GM19324 (cell line): ENCODE results near the gene CHD1L.
"Not testable (repeated sequence)": the region's sequence is repeated elsewhere in the genome, so short reads cannot be mapped to it uniquely, and the experiment has no call there.

ENCODE experiments used
- ATAC-seq: cut with Tn5 transposase; IDR thresholded peaks from one replicate; pipeline ENCODE4 v1.9.1; 2021; ENCODE audit warnings: mild to moderate bottlenecking, moderate library complexity; ENCODE audit not compliant: unreplicated experiment, low FRiP score

The CHD1L gene

DNA sequence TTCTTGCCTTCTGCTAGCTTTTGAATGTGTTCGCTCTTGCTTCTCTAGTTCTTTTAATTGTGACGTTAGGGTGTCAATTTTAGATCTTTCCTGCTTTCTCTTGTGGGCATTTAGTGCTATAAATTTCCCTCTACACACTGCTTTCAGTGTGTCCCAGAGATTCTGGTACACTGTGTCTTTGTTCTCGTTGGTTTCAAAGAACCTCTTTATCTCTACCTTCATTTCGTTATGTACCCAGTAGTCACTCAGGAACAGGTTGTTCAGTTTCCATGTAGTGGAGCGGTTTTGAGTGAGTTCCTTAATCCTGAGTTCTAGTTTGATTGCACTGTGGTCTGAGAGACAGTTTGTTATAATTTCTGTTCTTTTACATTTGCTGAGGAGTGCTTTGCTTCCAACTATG is 11.5 kb upstream of the CHD1L start:
- ATAC-seq: not testable (repeated sequence)

- ATAC-seq: not testable (repeated sequence)
Observed at GRCh38 chr1:147233903-147234302, 8.6 kb upstream of the CHD1L start.

DNA sequence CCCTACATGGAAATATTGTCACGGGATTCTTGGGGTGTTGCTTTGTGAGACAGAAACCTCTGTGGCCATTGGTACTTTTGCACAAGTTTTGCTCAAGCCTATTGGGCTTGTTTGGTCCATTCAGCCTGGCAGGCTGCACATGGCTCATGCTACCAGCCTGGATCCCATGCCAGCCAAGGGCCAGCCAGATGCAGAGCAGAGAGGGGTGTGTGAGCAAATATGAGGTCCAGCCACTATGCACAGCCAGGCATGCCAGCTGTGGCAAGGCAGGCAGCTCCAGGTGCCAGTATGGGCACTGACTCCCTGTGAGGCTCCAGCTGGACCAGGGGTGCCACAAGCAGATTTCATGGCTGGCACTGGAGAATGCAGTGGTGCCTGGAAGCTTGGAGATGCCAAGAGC is 6.7 kb upstream of the CHD1L start:
- ATAC-seq: no peak

DNA sequence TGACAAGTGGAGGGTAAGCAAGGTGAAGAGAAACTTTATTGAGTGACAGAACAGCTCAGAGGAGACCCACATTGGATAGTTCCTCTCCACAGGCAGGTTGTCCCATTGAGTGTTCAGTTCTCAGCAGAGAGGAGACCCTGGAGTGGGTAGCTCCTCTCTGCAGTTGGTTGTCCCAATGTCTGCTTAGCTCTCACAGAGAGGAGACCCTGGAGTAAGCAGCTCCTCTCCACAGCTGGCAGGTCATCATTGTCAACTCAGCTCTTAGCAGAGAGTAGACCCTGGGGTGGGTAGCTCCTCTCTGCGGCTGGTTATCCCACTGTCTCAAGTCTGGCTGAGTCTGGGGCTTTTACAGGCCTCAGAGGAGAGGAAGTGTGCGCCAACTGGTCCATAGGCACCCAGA is 6.0 kb upstream of the CHD1L start:
- ATAC-seq: no peak

- ATAC-seq: no peak
Observed at GRCh38 chr1:147236959-147237791, 5.3 kb upstream of the CHD1L start.

- ATAC-seq: no peak
Observed at GRCh38 chr1:147238053-147238902, 4.2 kb upstream of the CHD1L start.

- no peak for ATAC-seq
Observed at GRCh38 chr1:147238925-147239820, 3.3 kb upstream of the CHD1L start.

DNA sequence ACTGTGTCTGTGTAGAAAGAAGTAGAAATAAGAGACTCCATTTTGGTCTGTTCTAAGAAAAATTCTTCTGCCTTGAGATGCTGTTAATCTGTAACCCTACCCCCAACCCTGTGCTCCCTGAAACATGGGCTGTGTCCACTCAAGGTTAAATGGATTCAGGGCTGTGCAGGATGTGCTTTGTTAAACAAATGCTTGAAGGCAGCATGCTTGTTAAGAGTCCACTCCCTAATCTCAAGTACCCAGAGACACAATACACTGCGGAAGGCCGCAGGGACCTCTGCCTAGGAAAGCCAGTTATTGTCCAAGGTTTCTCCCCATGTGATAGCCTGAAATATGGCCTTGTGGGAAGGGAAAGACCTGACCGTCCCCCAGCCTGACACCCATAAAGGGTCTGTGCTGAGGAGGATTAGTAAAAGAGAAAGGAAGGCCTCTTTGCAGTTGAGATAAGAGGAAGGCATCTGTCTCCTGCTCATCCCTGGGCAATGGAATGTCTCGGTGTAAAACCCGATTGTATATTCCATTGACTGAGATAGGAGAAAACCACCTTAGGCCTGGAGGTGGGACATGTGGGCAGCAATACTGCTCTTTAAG is 2.3 kb upstream of the CHD1L start:
- ATAC-seq: not testable (repeated sequence)

GRCh38 chr1:147241934-147242448 is 493 bp upstream of the CHD1L start:
- ATAC-seq: no peak

DNA sequence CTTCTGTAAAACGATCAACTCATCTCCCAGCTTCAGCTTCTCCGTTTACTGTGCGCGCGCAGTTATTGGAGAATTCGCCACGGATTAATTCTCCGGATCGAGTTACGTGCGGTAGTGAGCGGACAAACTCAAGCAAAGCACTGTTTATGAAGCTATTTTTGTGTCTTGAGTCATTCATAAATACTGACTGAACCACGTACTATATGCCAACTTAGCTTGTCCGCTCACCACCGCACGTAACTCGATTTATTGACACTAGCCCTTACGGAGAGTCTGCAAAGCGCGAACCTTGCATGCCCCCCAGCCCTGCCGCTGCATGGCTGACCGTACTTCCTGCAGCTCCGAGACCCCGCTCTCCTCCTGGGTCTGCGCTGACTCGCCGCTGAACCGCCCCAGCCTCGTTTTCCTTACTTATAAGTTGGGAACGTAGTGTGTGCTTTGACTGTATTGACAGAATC is 773 bp downstream of the CHD1L start:
- ATAC-seq: peak; percentile 13

GRCh38 chr1:147243841-147244240 is 1.4 kb downstream of the CHD1L start:
- no peak for ATAC-seq

DNA sequence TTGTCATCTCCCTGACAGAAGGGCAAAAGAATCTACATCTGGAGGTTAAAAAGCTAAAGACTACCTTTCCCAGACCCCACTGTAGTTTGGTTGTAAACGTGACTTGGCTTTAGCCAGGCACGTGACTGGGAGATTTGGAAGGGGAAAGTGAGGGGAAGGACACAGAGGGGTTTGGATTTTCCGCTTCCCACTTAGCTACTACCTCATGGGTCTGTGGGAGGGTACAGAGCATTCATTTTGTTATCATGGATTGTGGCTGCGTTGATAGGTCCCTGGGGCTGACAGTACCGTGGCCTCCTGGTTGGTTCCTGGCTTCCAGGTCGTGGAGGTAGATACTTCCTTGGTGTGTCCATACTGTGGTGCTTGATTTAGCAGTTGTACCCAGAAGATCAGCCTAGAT is 2.6 kb downstream of the CHD1L start:
- ATAC-seq: no peak

GRCh38 chr1:147245586-147246021 is 3.1 kb downstream of the CHD1L start:
- no peak for ATAC-seq

DNA sequence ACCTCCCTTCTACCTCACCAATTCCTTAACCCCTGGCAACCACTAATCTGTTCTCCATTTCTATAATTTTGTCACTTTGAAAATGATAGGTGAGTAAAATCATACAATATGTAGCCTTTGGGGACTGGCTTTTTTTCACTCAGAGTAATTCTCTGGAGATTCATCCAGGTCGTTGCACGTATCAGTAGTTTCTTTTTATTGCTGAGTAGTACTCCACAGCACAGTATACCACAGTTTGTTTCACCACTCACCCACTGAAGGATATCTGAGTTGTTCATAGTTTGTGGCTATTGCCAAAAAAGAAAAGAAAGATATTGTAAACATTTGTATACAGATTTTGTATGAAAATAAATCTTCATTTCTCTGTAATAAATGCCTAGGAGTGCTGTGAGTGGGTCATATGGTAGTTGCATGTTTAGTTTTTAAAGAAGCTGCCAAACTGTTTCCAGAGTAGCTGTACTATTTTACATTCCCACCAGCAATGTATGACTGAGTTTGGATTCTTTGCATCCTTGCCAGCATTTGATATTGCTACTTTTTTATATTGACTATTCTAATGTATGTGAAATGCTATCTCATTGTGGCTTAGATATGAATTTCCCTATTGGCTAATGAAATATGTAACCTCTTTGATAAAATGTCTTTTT is 3.7 kb downstream of the CHD1L start:
- no peak for ATAC-seq

- ATAC-seq: no peak
Observed at GRCh38 chr1:147246910-147247655, 4.6 kb downstream of the CHD1L start.

DNA sequence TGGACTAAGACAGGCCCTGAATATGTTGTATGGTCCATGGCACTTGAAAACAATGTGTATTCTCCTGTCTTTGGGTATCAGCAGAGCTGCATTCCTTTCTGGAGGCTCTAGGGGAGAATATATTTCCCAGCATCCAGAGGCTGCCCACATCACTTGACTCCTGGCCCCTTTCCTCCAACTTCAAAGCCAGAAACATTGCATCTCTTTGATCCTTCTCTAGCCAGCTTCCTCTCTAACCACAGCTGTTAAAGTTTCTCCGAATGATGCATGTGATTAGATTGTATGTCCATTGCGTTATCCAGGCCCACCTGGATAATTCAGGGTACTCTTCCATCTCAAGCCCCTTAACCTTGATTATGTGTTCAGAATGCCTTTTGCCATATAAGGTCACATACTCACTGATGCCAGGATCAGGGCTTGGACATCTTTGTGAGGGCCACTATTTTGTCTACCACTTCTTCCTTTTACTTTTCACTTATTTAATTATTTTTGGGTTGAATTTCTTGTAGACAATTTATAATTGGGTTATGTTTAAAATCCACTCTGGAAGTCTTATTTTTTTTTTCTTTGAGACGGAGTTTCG is 5.3 kb downstream of the CHD1L start:
- ATAC-seq: no peak

- ATAC-seq: no peak
Observed at GRCh38 chr1:147252540-147252939, 10.1 kb downstream of the CHD1L start.

GRCh38 chr1:147260956-147261355 is 18.5 kb downstream of the CHD1L start:
- ATAC-seq: no peak
